Islet of Langerhans (tissue), 1 donor: ENCODE results near the gene DPAGT1.
"Not testable (repeated sequence)": the region's sequence is repeated elsewhere in the genome, so short reads cannot be mapped to it uniquely, and the experiment has no call there.

Source experiments
- FAIRE-seq: peaks from one replicate; lab custom pipeline; 2011; peaks lifted over from hg19 to GRCh38; lab: Jason Lieb, UNC

Gene DPAGT1

DNA sequence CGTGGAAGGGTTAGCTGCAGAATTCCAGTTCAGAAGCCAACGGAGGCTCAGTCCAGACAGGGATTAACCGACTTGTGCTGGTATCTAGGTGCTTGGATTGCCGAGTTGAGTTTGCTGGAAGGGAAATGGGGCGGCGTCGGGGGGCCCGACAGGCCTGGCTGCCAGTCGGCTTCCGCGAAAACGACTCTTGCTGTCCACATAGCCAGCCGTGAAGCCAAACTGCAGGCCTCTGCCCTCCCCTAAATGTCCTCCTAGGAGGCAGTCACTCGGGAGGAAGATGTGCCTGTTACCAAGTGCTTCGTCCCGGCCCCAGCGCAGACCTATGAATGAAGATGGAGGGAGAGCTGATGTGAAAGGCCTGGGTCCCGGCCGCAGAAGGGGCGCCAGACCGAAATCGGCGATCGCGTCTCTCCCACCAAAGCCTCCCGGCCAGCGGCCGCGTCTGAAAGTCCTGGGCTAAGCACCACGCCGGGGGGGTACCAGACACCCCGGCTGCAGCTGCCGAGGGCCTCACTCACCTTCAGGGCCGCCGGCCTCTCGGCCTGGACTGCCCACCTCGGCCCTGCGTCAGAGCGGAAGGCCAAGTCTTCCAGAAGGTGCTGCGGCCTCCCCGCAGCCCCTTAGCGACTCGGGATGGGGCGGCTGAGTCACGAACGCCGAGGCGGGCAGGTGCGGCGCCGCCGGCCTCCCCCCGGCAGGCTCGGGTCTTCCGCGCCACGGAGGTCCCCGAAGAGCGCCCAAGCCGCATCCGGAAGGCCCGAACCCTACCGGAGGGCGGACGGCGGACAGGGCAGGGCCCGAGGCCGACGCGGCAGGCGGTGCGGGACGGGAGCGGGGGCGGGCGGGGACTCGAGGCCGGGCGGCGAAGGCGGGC lies 7.5 kb downstream of the DPAGT1 start:
- FAIRE-seq, result no peak

DNA sequence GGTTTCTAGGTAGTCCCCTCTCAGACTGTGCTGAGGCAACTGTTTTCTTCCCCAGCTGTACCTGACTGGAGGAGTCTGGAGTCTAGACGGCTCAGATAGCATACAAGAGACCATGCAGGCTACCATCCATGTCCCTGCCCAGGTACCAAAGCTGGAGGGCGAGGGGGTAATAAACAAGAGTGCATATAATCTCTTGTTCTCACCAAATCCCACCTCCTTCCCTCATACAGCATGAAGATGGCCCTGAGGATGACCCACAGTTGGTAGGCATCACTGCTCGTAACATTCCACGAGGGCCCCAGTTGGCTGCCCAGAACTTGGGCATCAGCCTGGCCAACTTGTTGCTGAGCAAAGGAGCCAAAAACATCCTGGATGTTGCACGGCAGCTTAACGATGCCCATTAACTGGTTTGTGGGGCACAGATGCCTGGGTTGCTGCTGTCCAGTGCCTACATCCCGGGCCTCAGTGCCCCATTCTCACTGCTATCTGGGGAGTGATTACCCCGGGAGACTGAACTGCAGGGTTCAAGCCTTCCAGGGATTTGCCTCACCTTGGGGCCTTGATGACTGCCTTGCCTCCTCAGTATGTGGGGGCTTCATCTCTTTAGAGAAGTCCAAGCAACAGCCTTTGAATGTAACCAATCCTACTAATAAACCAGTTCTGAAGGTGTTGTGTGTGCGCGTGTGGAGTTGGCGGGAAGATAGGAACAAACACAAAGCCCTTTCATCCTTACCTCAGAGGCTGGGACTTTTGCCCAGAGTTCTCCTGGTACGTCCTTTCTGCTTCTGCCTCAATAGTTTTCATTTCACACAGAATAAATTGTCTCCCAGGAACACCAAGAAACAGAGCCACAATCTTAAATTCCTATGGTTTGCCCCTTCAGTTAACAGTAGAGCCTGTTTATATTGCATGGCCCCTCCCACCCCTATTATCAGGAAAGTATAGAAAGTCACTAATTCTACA lies 8.5 kb downstream of the DPAGT1 start:
- no peak for FAIRE-seq

- FAIRE-seq, result no peak
These were observed 9.4 kb downstream of the DPAGT1 start for GRCh38 chr11:119091966-119092879.

- FAIRE-seq, result no peak
These were observed 10.5 kb downstream of the DPAGT1 start for GRCh38 chr11:119091178-119091577.

DNA sequence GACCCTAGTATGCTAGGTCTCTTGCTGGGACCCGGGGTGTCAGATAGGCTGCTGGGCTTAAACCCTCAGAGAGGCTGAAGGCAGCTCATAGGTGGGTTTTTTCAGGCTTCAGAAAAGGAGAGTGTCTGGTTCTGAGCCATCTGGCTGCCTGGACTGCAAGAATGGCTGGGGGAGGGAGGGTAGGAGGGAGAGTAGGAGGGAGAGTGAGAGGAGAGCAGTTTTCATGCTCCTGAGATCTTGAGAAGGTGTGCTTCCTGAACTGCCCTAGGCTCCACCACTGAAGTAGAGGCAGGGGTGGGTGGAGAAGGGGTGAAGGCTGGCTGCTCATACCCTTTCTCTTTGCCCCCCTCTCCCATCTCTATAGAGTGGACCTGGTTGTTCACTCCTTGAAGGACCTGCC lies 12.3 kb downstream of the DPAGT1 start:
- FAIRE-seq, result no peak

GRCh38 chr11:119088406-119088805 lies 13.2 kb downstream of the DPAGT1 start:
- FAIRE-seq, result no peak

DNA sequence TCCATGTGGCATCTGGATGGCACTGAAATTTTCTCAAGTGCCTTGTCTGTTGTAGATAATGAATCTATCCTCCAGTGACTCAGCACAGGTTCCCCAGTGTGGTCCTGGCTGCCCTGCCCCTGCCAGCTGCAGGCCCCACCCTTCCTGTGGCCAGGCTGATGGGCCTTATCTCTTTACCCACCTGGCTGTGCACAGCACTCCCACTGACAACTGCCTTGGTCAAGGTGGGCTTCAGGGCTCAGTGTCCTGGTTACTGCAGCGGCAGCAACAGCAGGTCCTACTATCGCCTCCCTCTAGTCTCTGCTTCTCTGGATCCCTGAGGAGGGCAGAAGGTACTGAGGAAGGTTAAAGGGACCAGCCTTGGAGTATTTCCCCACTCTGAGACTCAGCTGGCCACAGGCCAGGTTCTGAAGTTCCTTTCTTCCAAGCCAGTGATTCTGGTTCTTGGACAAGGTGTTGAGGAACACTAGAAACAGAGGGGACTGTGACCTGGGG lies 13.9 kb downstream of the DPAGT1 start:
- no peak for FAIRE-seq

- no peak for FAIRE-seq
These were observed 14.5 kb downstream of the DPAGT1 start for GRCh38 chr11:119087123-119087522.

- no peak for FAIRE-seq
These were observed 16.2 kb downstream of the DPAGT1 start for GRCh38 chr11:119085437-119085847.

DNA sequence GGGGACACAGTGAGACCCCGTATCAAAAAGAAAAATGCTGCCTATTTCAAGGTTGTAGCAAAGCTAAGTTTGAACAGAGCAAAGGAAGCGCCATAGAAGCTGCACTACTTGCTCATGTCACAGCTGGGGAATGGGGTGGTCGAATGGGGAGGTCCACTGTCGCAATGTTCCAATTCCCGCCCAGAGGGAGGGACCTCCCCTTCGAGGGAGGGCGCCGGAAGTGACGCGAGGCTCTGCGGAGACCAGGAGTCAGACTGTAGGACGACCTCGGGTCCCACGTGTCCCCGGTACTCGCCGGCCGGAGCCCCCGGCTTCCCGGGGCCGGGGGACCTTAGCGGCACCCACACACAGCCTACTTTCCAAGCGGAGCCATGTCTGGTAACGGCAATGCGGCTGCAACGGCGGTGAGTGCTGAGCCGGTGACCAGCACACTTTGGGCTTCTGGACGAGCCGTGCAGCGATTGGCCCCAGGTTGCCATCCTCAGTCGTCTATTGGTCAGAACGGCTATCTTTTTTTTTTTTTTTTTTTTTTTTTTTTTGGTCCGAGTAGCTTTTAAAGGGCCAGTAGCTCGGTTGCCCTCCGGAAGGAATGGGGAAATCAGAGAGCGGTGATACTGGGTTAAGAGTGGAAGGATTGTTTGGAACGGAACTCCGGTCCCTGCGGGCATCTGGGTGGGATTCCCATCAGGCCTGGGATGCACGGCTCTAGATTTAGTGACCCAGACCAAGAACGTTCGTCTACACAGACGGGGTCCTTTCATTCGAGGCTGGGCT lies 16.8 kb downstream of the DPAGT1 start, which contains the start of gene HMBS:
HMBS (plus strand) TSS at position 219 of the 774 bp plus-strand sequence; CDS start at position 372, 153 bp downstream.
- peak; percentile 84 for FAIRE-seq

GRCh38 chr11:119081682-119082260 lies 19.9 kb downstream of the DPAGT1 start:
- no peak for FAIRE-seq

- no peak for FAIRE-seq
These were observed 22.8 kb downstream of the DPAGT1 start for GRCh38 chr11:119078675-119079420.

DNA sequence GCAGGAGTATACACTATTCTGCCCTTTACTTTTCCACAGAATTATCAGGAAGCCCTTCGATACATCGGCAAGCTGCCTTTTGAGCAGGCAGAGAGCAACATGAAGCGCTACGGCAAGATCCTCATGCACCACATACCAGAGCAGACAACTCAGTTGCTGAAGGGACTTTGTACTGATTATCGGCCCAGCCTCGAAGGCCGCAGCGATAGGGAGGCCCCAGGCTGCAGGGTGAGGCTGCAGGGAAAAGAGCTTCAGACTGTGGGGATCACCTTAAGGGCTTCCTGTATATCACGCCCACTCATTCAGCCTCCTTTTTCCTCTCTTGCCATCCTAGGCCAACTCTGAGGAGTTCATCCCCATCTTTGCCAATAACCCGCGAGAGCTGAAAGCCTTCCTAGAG lies 23.8 kb downstream of the DPAGT1 start:
- no peak for FAIRE-seq

DNA sequence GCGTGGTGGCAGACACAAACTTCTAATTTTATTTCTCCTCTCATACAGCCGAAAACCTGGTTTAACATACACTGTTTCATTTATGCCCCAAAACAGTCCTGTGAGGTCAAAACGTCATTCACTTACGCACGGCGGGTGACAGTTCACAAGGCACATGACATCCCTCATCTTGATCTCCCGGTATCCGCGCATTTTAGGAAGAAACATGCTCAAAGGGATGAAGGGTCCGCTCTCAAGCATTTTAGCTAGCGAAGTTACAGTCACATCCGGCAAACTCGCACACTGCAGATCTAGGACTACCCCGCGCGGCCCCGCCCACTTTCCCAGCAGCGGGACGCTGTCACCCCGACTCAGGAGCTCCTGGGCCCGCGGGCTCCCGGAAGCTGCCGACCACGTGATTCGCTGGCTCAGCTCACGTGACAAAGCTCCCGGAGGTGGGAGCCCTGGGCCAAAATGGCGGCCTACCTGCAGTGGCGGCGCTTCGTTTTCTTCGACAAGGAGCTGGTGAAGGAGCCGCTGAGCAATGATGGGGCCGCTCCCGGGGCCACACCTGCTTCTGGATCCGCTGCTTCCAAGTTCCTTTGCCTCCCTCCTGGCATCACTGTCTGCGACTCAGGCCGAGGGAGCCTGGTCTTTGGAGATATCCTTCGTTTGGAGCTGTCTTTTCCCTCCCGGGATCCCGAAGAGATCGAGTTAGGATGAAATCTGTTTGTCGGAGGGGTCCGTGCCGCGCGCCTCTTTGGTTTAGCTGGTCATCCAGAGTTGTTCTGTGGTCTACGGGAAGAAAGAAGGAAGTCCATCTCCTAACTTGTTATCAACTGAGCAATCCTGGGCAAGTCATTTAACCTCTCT lies 34.1 kb downstream of the DPAGT1 start, which contains the start of gene VPS11:
VPS11 (plus strand) TSS at position 448 of the 852 bp plus-strand sequence; CDS start at position 454, 6 bp downstream.
- no peak for FAIRE-seq

- FAIRE-seq, result no peak
These were observed 36.3 kb downstream of the DPAGT1 start for GRCh38 chr11:119065369-119065768.

DNA sequence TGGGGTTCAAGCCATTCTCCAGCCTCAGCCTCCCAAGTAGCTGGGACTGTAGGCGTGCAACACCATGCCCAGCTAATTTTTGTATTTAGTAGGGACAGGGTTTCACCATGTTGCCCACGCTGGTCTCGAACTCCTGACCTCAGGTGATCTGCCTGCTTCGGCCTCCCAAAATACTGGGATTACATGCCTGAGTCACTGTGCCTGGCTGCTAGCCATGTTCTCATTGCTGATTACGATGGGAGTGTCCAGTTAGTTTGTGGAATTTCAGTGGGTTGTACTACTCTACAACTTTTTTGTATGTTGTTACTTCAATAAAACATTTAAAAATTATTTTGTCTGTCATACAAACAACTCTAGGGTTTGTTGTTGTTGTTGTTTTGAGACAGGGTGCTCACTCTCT lies 38.9 kb downstream of the DPAGT1 start:
- FAIRE-seq, result no peak

DNA sequence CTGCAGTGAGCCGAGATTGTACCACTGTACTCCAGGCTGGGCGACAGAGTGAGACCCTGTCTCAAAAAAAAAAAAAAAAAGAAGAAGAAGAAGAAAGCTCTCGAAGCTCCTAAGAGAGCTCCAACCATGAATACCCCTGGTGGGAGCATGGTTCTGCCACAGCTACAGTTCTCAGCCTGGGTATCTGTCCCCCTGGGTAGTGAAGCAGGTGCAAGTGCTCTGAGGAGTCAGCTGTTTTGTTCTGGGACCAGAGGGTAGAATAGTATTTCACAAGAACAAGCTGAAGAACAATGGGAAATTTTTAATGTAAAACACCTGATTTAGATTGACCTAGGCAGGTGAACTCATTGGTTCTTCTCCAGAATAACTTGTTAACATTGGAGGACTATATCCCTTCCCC lies 40.4 kb downstream of the DPAGT1 start:
- no peak for FAIRE-seq

DNA sequence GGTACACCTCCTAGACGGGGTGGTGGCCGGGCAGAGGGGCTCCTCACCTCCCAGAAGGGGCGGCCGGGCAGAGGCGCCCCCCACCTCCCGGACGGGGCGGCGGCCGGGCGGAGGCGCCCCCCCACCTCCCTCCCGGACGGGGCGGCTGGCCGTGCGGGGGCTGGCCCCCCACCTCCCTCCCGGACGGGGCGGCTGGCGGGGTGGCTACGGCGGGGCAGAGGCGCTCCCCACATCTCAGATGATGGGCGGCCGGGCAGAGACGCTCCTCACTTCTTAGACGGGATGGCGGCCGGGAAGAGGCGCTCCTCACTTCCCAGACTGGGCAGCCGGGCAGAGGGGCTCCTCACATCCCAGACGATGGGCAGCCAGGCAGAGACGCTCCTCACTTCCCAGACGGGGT lies 42.5 kb downstream of the DPAGT1 start:
- not testable (repeated sequence) for FAIRE-seq
